Astrocyte of the spinal cord (primary cell): Measurements from ENCODE around the gene KIFBP.
"Not testable (repeated sequence)": the region's sequence is repeated elsewhere in the genome, so short reads cannot be mapped to it uniquely, and the experiment has no call there.

Source experiments
- DNase-seq: peaks from one replicate; pipeline ENCODE4 v3.0.0; 2011; ENCODE audit warnings: low read depth, low spot score
- H3K4me3 ChIP-seq: 2 replicates; pipeline ENCODE4 v1.5.1; 2011; ENCODE audit warnings: low read depth, mild to moderate bottlenecking, low read length, moderate library complexity
- CTCF ChIP-seq: IDR thresholded peaks from 2 replicates; pipeline ENCODE4 v1.5.1; 2012; ENCODE audit warnings: low read depth, mild to moderate bottlenecking, low read length, inconsistent platforms
- in situ Hi-C: cut with HindIII; loops from 2 replicates; pipeline ENCODE4 v1.10.0; 2017; ENCODE audit warnings: low sequenced_read_pairs

Gene KIFBP

DNA sequence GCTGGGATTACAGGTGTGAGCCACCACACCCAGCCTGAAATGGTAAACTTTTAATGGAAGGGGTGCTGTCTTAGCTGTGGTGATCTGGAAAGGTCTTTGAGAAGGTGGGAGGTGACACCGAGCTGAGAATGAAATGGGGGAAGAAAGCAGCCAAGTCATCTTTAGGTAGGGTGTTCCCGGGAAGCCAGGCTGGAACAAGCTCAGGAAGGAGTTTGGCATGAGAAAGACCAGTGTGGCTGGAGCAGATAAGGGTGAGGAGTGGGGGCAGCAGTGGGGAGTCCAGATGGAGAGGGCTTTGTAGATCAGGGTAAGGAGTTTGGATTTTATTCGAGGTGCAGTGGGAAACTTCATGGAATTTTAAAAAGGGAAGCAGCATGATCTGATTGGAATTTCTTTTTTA, 30.0 kb downstream of the KIFBP start:
- no peak for DNase-seq
- in situ Hi-C loops: no loop called here
- TF ChIP-seq CTCF: no peak
- H3K4me3 ChIP-seq: no peak overlapping the region

GRCh38 chr10:69022611-69023010, 34.0 kb downstream of the KIFBP start:
- TF ChIP-seq CTCF: no peak
- in situ Hi-C loops: no loop called here
- no peak for DNase-seq
- no peak overlapping the region for H3K4me3 ChIP-seq

GRCh38 chr10:69025370-69025896, 36.8 kb downstream of the KIFBP start:
- in situ Hi-C loops: no loop called here
- TF ChIP-seq CTCF: no peak
- no peak for DNase-seq
- H3K4me3 ChIP-seq: no peak overlapping the region

GRCh38 chr10:69033256-69033655, 44.7 kb downstream of the KIFBP start:
- no peak for DNase-seq
- H3K4me3 ChIP-seq: no peak overlapping the region
- in situ Hi-C loops: no loop called here
- TF ChIP-seq CTCF: no peak

GRCh38 chr10:69037489-69037888, 48.9 kb downstream of the KIFBP start:
- no peak for TF ChIP-seq CTCF
- no peak overlapping the region for H3K4me3 ChIP-seq
- in situ Hi-C loops: no loop called here

GRCh38 chr10:69040904-69041303, 52.3 kb downstream of the KIFBP start:
- H3K4me3 ChIP-seq, in situ Hi-C loops, DNase-seq: not testable (repeated sequence)

More at GRCh38 chr10:69037489-69037888, 48.9 kb downstream of the KIFBP start:
- no peak for DNase-seq

GRCh38 chr10:69042417-69042816, 53.8 kb downstream of the KIFBP start:
- in situ Hi-C loops: no loop called here
- DNase-seq: no peak
- TF ChIP-seq CTCF: no peak
- H3K4me3 ChIP-seq: no peak overlapping the region
